ENCODE measurements around the gene MTURN.

MTURN gene

DNA sequence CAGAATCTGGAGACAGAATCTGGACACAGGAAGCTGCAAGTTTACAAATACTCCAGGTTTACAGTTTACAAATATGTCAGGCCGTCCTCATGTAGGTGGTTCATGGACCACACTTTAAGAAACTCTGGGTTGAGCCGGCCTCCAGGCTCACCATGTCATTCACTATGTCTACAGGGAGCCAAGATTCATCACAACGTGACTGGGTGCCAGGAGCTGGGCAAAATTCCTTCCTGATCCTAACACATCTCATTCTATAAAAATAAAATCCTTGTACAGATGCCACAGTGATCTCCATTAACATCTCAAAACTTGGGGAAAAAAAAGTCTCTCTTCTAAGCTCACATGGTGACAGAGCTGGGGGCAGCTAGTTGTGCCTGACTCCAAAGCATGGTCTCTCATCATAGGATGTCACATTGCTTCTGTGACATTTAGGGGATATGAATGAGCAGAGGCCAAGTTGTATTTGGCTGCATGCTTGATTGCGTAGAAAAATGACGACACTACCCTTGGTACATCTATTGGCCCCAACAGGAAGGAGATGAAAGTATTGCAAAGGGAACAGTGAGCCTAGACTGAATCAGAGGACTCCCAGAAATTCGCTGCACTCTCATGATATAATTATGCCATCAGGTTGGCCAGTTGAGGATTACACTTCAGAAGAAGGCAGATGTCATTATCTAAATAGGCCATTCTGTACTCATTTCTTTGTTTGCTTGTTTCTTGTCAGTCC, 35.9 kb downstream of the MTURN start:
- TF ChIP-seq BACH2 (CRISPR knock-in tag; IDR thresholded peaks at IDR 0.05; ENCODE audit: borderline replicate concordance): no peak
- no peak for TF ChIP-seq ZNF70 (CRISPR knock-in tag; IDR thresholded peaks at IDR 0.05)
- TF ChIP-seq TOX (CRISPR knock-in tag; IDR thresholded peaks at IDR 0.05; ENCODE audit: borderline replicate concordance): no peak
- no peak for TF ChIP-seq ZNF8 (CRISPR knock-in tag; IDR thresholded peaks at IDR 0.05)
- TF ChIP-seq ZNF565 (CRISPR knock-in tag; conservative IDR thresholded peaks at IDR 0.05; ENCODE audit: low read depth): no peak
- no peak for ATAC-seq

DNA sequence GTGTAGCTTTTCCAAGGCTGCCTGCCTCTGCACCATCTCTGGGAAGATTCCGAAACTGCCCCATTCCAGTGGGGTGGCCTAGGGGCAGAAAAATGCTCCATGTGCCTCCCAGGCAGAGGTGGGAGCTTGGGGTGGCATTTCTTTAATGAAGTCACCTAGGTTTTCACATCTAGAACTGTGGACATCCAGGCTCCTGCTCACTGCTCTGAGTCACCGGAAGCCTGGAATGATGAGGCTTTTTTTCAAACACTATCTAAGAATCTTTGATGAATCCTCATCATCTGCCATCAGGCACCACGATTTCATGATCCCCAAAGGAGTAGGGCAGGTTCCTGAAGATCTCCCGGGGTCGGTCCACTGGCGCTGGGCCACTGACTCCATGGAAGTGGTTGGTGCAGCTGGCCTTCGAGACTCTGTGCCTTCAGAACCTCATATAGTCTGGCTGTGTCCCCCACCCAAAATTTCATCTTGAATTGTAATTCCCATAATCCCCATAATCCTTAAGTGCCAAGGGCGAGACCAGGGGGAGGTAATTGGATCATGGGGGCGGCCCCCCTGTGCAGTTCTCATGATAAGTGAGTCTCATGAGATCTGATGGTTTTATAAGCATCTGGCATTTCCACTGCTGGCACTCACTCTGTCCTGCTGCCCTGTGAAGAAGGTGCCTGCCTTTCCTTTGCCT, 37.1 kb downstream of the MTURN start:
- TF ChIP-seq PPARA (CRISPR knock-in tag; IDR thresholded peaks at IDR 0.05; ENCODE audit: borderline replicate concordance) (no peak), ZNF565 (CRISPR knock-in tag; conservative IDR thresholded peaks at IDR 0.05; ENCODE audit: low read depth) (no peak), TOX (CRISPR knock-in tag; IDR thresholded peaks at IDR 0.05; ENCODE audit: borderline replicate concordance) (no peak), SNAI2 (CRISPR knock-in tag; IDR thresholded peaks at IDR 0.05) (no peak), ZC3H10 (CRISPR knock-in tag; IDR thresholded peaks at IDR 0.05) (no peak), ARNTL (CRISPR knock-in tag; IDR thresholded peaks at IDR 0.05; ENCODE audit: borderline replicate concordance, low read depth) (no peak), POU6F1 (CRISPR knock-in tag; IDR thresholded peaks at IDR 0.05; ENCODE audit: borderline replicate concordance, low read depth) (no peak)
- TF ChIP-seq, protein P1, sequence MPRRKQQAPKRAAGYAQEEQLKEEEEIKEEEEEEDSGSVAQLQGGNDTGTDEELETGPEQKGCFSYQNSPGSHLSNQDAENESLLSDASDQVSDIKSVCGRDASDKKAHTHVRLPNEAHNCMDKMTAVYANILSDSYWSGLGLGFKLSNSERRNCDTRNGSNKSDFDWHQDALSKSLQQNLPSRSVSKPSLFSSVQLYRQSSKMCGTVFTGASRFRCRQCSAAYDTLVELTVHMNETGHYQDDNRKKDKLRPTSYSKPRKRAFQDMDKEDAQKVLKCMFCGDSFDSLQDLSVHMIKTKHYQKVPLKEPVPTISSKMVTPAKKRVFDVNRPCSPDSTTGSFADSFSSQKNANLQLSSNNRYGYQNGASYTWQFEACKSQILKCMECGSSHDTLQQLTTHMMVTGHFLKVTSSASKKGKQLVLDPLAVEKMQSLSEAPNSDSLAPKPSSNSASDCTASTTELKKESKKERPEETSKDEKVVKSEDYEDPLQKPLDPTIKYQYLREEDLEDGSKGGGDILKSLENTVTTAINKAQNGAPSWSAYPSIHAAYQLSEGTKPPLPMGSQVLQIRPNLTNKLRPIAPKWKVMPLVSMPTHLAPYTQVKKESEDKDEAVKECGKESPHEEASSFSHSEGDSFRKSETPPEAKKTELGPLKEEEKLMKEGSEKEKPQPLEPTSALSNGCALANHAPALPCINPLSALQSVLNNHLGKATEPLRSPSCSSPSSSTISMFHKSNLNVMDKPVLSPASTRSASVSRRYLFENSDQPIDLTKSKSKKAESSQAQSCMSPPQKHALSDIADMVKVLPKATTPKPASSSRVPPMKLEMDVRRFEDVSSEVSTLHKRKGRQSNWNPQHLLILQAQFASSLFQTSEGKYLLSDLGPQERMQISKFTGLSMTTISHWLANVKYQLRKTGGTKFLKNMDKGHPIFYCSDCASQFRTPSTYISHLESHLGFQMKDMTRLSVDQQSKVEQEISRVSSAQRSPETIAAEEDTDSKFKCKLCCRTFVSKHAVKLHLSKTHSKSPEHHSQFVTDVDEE (CRISPR knock-in tag; IDR thresholded peaks at IDR 0.05): no peak
- peak; percentile 41 for ATAC-seq

GRCh38 chr7:30172451-30172850, 37.7 kb downstream of the MTURN start:
- peak; percentile 6; the same call in 1 of the 3 replicates for ATAC-seq
- TF ChIP-seq ZC3H10 (CRISPR knock-in tag; IDR thresholded peaks at IDR 0.05): no peak
- no peak for TF ChIP-seq ZFP3 (CRISPR knock-in tag; IDR thresholded peaks at IDR 0.05)
- TF ChIP-seq, protein P2, sequence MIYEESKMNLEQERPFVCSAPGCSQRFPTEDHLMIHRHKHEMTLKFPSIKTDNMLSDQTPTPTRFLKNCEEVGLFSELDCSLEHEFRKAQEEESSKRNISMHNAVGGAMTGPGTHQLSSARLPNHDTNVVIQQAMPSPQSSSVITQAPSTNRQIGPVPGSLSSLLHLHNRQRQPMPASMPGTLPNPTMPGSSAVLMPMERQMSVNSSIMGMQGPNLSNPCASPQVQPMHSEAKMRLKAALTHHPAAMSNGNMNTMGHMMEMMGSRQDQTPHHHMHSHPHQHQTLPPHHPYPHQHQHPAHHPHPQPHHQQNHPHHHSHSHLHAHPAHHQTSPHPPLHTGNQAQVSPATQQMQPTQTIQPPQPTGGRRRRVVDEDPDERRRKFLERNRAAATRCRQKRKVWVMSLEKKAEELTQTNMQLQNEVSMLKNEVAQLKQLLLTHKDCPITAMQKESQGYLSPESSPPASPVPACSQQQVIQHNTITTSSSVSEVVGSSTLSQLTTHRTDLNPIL (CRISPR knock-in tag; IDR thresholded peaks at IDR 0.05; ENCODE audit: low read depth): no peak
- TF ChIP-seq ZFP30 (CRISPR knock-in tag; IDR thresholded peaks at IDR 0.05): no peak
- TF ChIP-seq ESRRG (CRISPR knock-in tag; IDR thresholded peaks at IDR 0.05): no peak
- TF ChIP-seq, protein P1 (CRISPR knock-in tag; IDR thresholded peaks at IDR 0.05): no peak
- no peak for TF ChIP-seq ZNF565 (CRISPR knock-in tag; conservative IDR thresholded peaks at IDR 0.05; ENCODE audit: low read depth)
- TF ChIP-seq TCF4 (CRISPR knock-in tag; IDR thresholded peaks at IDR 0.05; ENCODE audit: borderline replicate concordance): no peak
- TF ChIP-seq, protein P3, sequence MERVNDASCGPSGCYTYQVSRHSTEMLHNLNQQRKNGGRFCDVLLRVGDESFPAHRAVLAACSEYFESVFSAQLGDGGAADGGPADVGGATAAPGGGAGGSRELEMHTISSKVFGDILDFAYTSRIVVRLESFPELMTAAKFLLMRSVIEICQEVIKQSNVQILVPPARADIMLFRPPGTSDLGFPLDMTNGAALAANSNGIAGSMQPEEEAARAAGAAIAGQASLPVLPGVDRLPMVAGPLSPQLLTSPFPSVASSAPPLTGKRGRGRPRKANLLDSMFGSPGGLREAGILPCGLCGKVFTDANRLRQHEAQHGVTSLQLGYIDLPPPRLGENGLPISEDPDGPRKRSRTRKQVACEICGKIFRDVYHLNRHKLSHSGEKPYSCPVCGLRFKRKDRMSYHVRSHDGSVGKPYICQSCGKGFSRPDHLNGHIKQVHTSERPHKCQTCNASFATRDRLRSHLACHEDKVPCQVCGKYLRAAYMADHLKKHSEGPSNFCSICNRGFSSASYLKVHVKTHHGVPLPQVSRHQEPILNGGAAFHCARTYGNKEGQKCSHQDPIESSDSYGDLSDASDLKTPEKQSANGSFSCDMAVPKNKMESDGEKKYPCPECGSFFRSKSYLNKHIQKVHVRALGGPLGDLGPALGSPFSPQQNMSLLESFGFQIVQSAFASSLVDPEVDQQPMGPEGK (CRISPR knock-in tag; IDR thresholded peaks at IDR 0.05; ENCODE audit: borderline replicate concordance): no peak
- TF ChIP-seq GLIS3 (CRISPR knock-in tag; IDR thresholded peaks at IDR 0.05): no peak
- TF ChIP-seq CSDC2 (CRISPR knock-in tag; IDR thresholded peaks at IDR 0.05): no peak
- no peak for TF ChIP-seq ISL1 (CRISPR knock-in tag; IDR thresholded peaks at IDR 0.05)
- TF ChIP-seq POU6F1 (CRISPR knock-in tag; IDR thresholded peaks at IDR 0.05; ENCODE audit: borderline replicate concordance, low read depth): no peak
- no peak for TF ChIP-seq ARNTL (CRISPR knock-in tag; IDR thresholded peaks at IDR 0.05; ENCODE audit: borderline replicate concordance, low read depth)
- no peak for TF ChIP-seq ZNF70 (CRISPR knock-in tag; IDR thresholded peaks at IDR 0.05)
